HepG2 (cell line): ENCODE data around the gene HES7. TPM values are rescaled to one million over a fixed set of nuclear protein-coding genes. Genes with fewer than 3 reads are reported as not detected.

ENCODE experiments used
- ATAC-seq: fragments of 200-7000 bp; cut with Tn5 transposase; 3 replicates; pipeline ENCODE4 v1.9.1; 2020; ENCODE audit warnings: mild to moderate bottlenecking, moderate library complexity
- Bru-seq: library from RNA; stranded (reverse); fragments of 400-500 nt; gene quantifications from one replicate; lab custom pipeline; 2021; lab: Mats Ljungman, UMichigan
- BruChase-seq, 2 experiments: library from RNA; stranded (reverse); fragments of 400-500 nt; gene quantifications; one replicate each; lab custom pipeline; 2021; lab: Mats Ljungman, UMichigan
- BruUV-seq: library from RNA; stranded (reverse); fragments of 400-500 nt; replicated peaks from 2 replicates; lab custom pipeline; 2021; lab: Mats Ljungman, UMichigan
- CTCF ChIA-PET: fragments of 300-600 bp; formaldehyde crosslinking; extraction: SDS; loops from one replicate; lab custom pipeline; 2021; ENCODE audit warnings: low total read pairs, inconsistent platforms, low intra/inter-chr PET ratio; lab: Yijun Ruan, JAX
- POLR2A ChIA-PET: fragments of 350-600 bp; sonication (Branson Sonifier 250); formaldehyde crosslinking; loops from one replicate; lab custom pipeline; 2020; ENCODE audit warnings: antibody characterized with exemption, inconsistent platforms; lab: Yijun Ruan, JAX
- DNase-seq: peaks from one replicate; pipeline ENCODE4 v3.0.0-alpha.2; 2015; ENCODE audit warnings: low spot score
- FAIRE-seq: peaks from 3 replicates; lab custom pipeline; 2011; peaks lifted over from hg19 to GRCh38; lab: Jason Lieb, UNC
- H2AFZ ChIP-seq: one replicate; pipeline ENCODE4 v1.6.1; 2011; ENCODE audit warnings: low read length, inconsistent platforms
- H3K27ac ChIP-seq: fragments of 300-600 bp; 3 replicates; pipeline ENCODE4 v1.8.0; 2011; ENCODE audit warnings: mixed run types, mild to moderate bottlenecking, mixed read lengths, low read length, inconsistent platforms; ENCODE audit not compliant: insufficient read depth; ENCODE audit errors: extremely low read length
- H3K27me3 ChIP-seq, 2 experiments: fragments of 200-600 bp in 1 of 2; 2 replicates in 1 of 2; 3 replicates in 1 of 2; pipeline versions ENCODE4 v1.6.0 to v1.8.0; 2011; ENCODE audit warnings: low read length in 2 of 2, mild to moderate bottlenecking in 2 of 2, moderate library complexity in 2 of 2, inconsistent platforms in 1 of 2; ENCODE audit not compliant: insufficient read depth in 2 of 2, control insufficient read depth in 1 of 2
- H3K36me3 ChIP-seq, 2 experiments: fragments of 200-600 bp in 1 of 2; replicated peaks in 1 of 2; 2 replicates in 1 of 2; 3 replicates in 1 of 2; pipeline versions ENCODE4 v1.5.1 to v1.8.0; 2011; ENCODE audit warnings: low read length in 2 of 2, inconsistent platforms in 1 of 2; ENCODE audit not compliant: insufficient read depth in 2 of 2, control insufficient read depth in 1 of 2
- H3K4me1 ChIP-seq: 2 replicates; pipeline ENCODE4 v1.5.1; 2012; ENCODE audit warnings: low read length, inconsistent platforms; ENCODE audit not compliant: insufficient read depth
- H3K4me2 ChIP-seq: 2 replicates; pipeline ENCODE4 v1.6.0; 2011; ENCODE audit warnings: low read depth, low read length, inconsistent platforms
- H3K4me3 ChIP-seq, 3 experiments: fragments of 200-600 bp in 1 of 3; sonication (generic), shearing (Covaris generic) in 1 of 3; replicated peaks in 1 of 3; 2 replicates each; pipeline ENCODE4 v1.5.1; 2011 to 2016; ENCODE audit warnings: low read length in 3 of 3, inconsistent platforms in 2 of 3, low read depth in 2 of 3, mild to moderate bottlenecking in 2 of 3, control low read depth in 1 of 3, mixed read lengths in 1 of 3; ENCODE audit not compliant: insufficient read depth in 1 of 3
- H3K79me2 ChIP-seq: one replicate; pipeline ENCODE4 v1.6.1; 2011; ENCODE audit warnings: low read length, inconsistent platforms; ENCODE audit not compliant: insufficient read depth
- H3K9ac ChIP-seq: 2 replicates; pipeline ENCODE4 v1.6.0; 2011; ENCODE audit warnings: mild to moderate bottlenecking, low read depth, low read length, inconsistent platforms; ENCODE audit not compliant: insufficient read depth
- H3K9me3 ChIP-seq: 2 replicates; pipeline ENCODE4 v1.5.1; 2012; ENCODE audit warnings: mild to moderate bottlenecking, low read length
- H4K20me1 ChIP-seq: 2 replicates; pipeline ENCODE4 v1.6.0; 2011; ENCODE audit warnings: inconsistent platforms, mild to moderate bottlenecking, low read length, moderate library complexity; ENCODE audit not compliant: insufficient read depth
- KDM2A ChIP-seq: sonication (generic); formaldehyde crosslinking; IDR thresholded peaks from 2 replicates; pipeline ENCODE4 v1.4.0; 2020; ENCODE audit warnings: low read depth, missing genetic modification reagents, borderline replicate concordance
- PCBP2 ChIP-seq: fragments of 200-400 bp; formaldehyde crosslinking; optimal IDR thresholded peaks from 2 replicates; pipeline ENCODE3; 2018; ENCODE audit warnings: low read length, low read depth; ENCODE audit not compliant: poor library complexity, severe bottlenecking
- WGBS: methylation state at CpG from one replicate; pipeline ENCODE4 v1.1.6; 2017; ENCODE audit warnings: low lambda C conversion rate; 5-methylcytosine and 5-hydroxymethylcytosine counted together
- in situ Hi-C: cut with HindIII; loops from 2 replicates; pipeline ENCODE4 v1.10.0; 2017; ENCODE audit warnings: low pct_unique_long_range_greater_than_20kb; ENCODE audit not compliant: extremely low pct_ligation_motif_present
- intact Hi-C: fragments of 100-400 bp; cut with micrococcal nuclease; formaldehyde crosslinking; loops from one replicate; pipeline ENCODE4 v1.10.0; 2022; ENCODE audit not compliant: unreplicated experiment
- long read RNA-seq, 2 experiments: library from RNA in 1 of 2; library from polyadenylated mRNA in 1 of 2; stranded (forward) in 1 of 2; unstranded in 1 of 2; transcript quantifications; one replicate each; pipeline ENCODE4 v2.0.0, GENCODE V29; 2019 to 2022
- polyA minus RNA-seq, 3 experiments: library from RNA; depleted of rRNA, polyadenylated mRNA; stranded (reverse); fragments of >200 nt; gene quantifications; 2 replicates each; pipeline ENCODE4 v1.2.3, GENCODE V29; 2011; ENCODE audit warnings: low replicate concordance in 1 of 3
- polyA plus RNA-seq, 8 experiments: library from polyadenylated mRNA; depleted of rRNA in 3 of 8; stranded (reverse) in 7 of 8; unstranded in 1 of 8; fragments of >200 nt; fragmentation: Illumina TruSeq in 4 of 8; extraction: Trizol in 4 of 8; gene quantifications; 2 replicates each; pipeline versions ENCODE4 v1.2.1 to v1.2.3, GENCODE V29; 2011 to 2016; ENCODE audit warnings: low read depth in 4 of 8, missing spikeins in 1 of 8, mixed read lengths in 1 of 8; ENCODE audit not compliant: insufficient read depth in 1 of 8
- total RNA-seq, 5 experiments: library from RNA; depleted of rRNA; stranded (reverse); fragments of >200 nt; fragmentation: Illumina TruSeq; extraction: Trizol; gene quantifications; 2 replicates each; pipeline ENCODE4 v1.2.3, GENCODE V29; 2016; ENCODE audit warnings: low read depth in 1 of 5
- TF ChIP-seq, protein P1 (sequence below): sonication (generic); formaldehyde crosslinking; IDR thresholded peaks from 2 replicates; pipeline ENCODE4 v1.4.0; 2020; ENCODE audit warnings: missing genetic modification reagents

The HES7 gene
- total RNA-seq (2016; rRNA removed; fragmentation: Illumina TruSeq; extraction: Trizol) (not detected in 2 replicates), polyA plus RNA-seq (2011; rRNA removed) (not detected in 2 replicates), polyA minus RNA-seq (2011; rRNA and poly(A)+ RNA removed; ENCODE audit: low replicate concordance) (3.9 TPM in 1 of 2 replicates, not detected in the other), Bru-seq, nascent RNA (percentile 4 among the genes with signal in this experiment), BruChase-seq, experiment 1, labeled RNA remaining after a 6-hour chase (percentile 15 among the genes with signal in this experiment), BruChase-seq, experiment 2, labeled RNA remaining after a 2-hour chase (not detected)
- total RNA-seq (2016; cell fraction: cytosol; rRNA removed; fragmentation: Illumina TruSeq; extraction: Trizol; ENCODE audit: low read depth), result not detected in 2 replicates
- not detected in 2 replicates for total RNA-seq (2016; cell fraction: insoluble cytoplasmic fraction; rRNA removed; fragmentation: Illumina TruSeq; extraction: Trizol)
- not detected in 2 replicates for total RNA-seq (2016; cell fraction: membrane; rRNA removed; fragmentation: Illumina TruSeq; extraction: Trizol)
- not detected in 2 replicates for total RNA-seq (2016; cell fraction: nucleus; rRNA removed; fragmentation: Illumina TruSeq; extraction: Trizol)
- not detected in 2 replicates for polyA plus RNA-seq (2011; cell fraction: cytosol; rRNA removed)
- 0.42 and 0.50 TPM in 2 replicates for polyA plus RNA-seq (2011; cell fraction: nucleus; rRNA removed)
- polyA plus RNA-seq (2012), result 0.11 TPM in 1 of 2 replicates, not detected in the other
- not detected in 2 replicates for polyA plus RNA-seq (2016; cell fraction: cytosol; fragmentation: Illumina TruSeq; extraction: Trizol; ENCODE audit: low read depth)
- not detected in 2 replicates for polyA plus RNA-seq (2016; cell fraction: insoluble cytoplasmic fraction; fragmentation: Illumina TruSeq; extraction: Trizol; ENCODE audit: low read depth)
- polyA plus RNA-seq (2016; cell fraction: membrane; fragmentation: Illumina TruSeq; extraction: Trizol; ENCODE audit: low read depth), result not detected in 2 replicates
- polyA plus RNA-seq (2016; cell fraction: nucleus; fragmentation: Illumina TruSeq; extraction: Trizol; ENCODE audit: insufficient read depth, low read depth), result not detected in 2 replicates
- not detected in 2 replicates for polyA minus RNA-seq (2011; cell fraction: cytosol; rRNA and poly(A)+ RNA removed)
- polyA minus RNA-seq (2011; cell fraction: nucleus; rRNA and poly(A)+ RNA removed), result not detected in 2 replicates
- long read RNA-seq, experiment 1, result 0 reads
- long read RNA-seq, experiment 2, partial matches to known transcripts, result 0 of 1 reads
- long read RNA-seq, experiment 2, other reads (novel, unspliced or antisense), result 1 of 1 reads

DNA sequence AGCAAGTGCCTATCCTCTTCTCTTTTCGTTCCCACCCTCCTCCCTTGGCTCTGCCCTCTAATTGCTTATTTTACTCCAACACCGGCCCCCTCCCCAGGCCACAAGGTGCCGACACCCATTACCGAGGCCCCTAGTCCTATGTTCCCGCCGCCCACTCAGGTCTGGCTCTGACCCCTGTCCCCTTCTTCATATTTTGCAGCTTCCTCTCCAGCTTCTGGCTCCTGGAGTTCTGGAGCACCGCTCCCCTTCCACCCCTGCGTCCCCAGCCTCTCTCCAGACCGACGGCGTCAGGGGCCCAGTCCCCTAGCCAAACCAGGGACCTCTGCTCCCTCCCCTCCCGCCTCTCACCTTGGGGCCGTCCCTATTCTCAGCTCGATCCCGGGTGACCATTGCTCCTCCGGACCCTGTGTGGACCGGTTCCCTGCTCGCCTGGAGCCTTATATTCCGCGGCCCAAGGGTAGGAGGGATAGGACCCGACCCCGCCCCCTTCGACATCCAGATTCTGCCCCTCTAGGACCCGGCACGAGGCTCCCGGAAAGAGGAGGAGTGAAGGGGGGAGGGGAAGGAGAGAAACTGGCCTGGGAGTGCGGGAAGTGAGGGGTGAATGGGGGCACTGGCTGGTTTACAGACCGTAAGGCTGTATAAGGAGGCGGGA lies at the start of gene HES7:
Gene HES7 (minus strand): TSS at position 412 of the 655 bp plus-strand sequence. CDS start 22 bp downstream, at position 390.
- H3K9ac ChIP-seq, result peak within 1 kb of the TSS; percentile 24; the same call in 1 of the 2 replicates
- no peaks in the 10 kb centered on the region for H3K36me3 ChIP-seq
- H4K20me1 ChIP-seq, result peaks cover 13% of the 10 kb centered on the region; the same call in 1 of the 2 replicates
- intact Hi-C loops (loop anchor here (2.0 kb wide), 1 partner anchor 15 kb away; no protein-coding TSS in a partner anchor), in situ Hi-C loops (loop anchor here (5.0 to 10.0 kb wide), 3 partner anchors 33 to 178 kb away; no protein-coding TSS in a partner anchor)
- BruUV-seq, result no TSS peak
- ChIA-PET CTCF (no interaction called here), POLR2A (interaction anchor here (1.5 to 2.2 kb wide), 2 partner anchors 49 to 124 kb away, joined by 8 read pairs; partner anchors contain the start of gene CTC1)
- FAIRE-seq (no peak), ATAC-seq (no peak), DNase-seq (no peak)
- no peaks in the 10 kb centered on the region for H3K9me3 ChIP-seq
- no peak within 1 kb of the TSS for H3K27ac ChIP-seq
- peak within 1 kb of the TSS; percentile 100 for H3K4me2 ChIP-seq
- H3K4me1 ChIP-seq, result peaks cover 55% of the 10 kb centered on the region
- WGBS, result 3% methylated on average over 29 of the region's 29 CpGs
- H3K79me2 ChIP-seq, result no peaks in the 10 kb centered on the region
- H2AFZ ChIP-seq, result no peak within 1 kb of the TSS
- TF ChIP-seq, protein P1, sequence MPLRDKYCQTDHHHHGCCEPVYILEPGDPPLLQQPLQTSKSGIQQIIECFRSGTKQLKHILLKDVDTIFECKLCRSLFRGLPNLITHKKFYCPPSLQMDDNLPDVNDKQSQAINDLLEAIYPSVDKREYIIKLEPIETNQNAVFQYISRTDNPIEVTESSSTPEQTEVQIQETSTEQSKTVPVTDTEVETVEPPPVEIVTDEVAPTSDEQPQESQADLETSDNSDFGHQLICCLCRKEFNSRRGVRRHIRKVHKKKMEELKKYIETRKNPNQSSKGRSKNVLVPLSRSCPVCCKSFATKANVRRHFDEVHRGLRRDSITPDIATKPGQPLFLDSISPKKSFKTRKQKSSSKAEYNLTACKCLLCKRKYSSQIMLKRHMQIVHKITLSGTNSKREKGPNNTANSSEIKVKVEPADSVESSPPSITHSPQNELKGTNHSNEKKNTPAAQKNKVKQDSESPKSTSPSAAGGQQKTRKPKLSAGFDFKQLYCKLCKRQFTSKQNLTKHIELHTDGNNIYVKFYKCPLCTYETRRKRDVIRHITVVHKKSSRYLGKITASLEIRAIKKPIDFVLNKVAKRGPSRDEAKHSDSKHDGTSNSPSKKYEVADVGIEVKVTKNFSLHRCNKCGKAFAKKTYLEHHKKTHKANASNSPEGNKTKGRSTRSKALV, result peak; percentile 19; the same call in 1 of the 2 replicates
- TF ChIP-seq KDM2A (CRISPR knock-in tag) (0 out of 2 replicates have a peak, but pooled peaks have one; percentile 3), PCBP2 (no peak)
- H3K27me3 ChIP-seq, result peaks cover 5 to 39% of the 10 kb centered on the region in 2 experiments
- peak within 1 kb of the TSS; percentile 48 to 95 (median 68) for H3K4me3 ChIP-seq
